Epithelial cell of prostate (primary cell): Measurements from ENCODE around the gene MYRFL.

Experiments
- DNase-seq: peaks from one replicate; pipeline ENCODE4 v3.0.0-alpha.2; 2011; ENCODE audit warnings: low read depth, low spot score
- H3K27ac ChIP-seq: fragments of 450-650 bp; 2 replicates; pipeline ENCODE4 v1.5.1; 2017; ENCODE audit warnings: mild to moderate bottlenecking

MYRFL gene

DNA sequence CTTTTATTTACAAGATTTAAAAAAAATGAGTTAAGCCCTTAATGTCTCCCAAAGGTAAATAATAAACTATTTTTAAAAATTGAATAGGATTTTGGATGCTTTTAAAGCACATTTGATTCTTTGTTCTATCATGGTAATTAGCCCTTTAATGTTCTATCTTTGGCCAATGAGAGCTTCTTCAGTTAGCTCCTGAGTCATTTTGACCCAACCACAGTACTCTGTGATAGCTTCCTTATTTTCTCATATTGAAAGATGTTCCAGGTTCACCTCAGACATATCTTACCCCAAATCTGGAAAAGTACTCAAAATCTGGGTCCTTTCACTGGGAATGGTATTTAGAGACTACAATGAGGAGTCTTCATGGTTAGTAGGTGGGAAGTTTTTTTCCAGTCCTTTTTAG lies 98.0 kb downstream of the MYRFL start:
- no peak overlapping the region for H3K27ac ChIP-seq
- no peak for DNase-seq

DNA sequence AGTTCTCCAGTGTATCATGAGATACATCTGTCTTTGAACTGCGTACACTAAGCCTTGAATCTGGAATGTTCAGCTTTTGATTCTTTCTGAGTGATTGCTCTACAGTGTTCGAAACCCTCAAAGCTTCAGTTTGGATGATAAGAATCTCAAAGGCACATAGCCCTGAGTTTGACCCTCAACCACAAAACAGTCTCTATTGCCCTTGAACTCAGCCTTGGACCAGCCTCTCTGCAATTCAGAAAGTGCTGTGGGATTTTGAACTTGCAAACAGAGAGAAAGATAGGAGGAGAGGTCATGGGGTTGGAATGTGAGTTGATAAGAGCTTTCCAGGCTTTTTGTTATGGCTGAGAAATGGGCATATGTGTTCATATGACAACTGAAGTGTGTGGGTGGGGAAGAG lies 100.3 kb downstream of the MYRFL start:
- no peak for DNase-seq
- no peak overlapping the region for H3K27ac ChIP-seq

DNA sequence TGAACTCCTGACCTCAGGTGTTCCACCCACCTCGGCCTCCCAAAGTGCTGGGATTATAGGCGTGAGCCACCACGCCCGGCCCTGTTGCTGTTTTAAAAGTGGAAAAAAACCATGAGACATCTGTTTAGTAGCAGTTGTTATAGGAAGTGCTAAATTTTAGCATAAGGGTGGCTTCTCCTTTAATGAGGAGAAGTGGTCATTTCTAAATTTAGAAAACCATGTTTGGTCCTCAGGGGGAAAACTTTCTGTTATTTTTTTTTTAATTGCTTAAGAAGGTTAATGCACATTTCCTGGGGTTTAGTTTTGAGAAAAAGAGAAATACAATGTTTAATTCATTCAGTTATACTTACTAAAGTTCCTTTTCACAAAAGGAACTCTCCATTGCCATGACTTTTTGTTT lies 102.1 kb downstream of the MYRFL start:
- no peak for DNase-seq
- no peak overlapping the region for H3K27ac ChIP-seq

DNA sequence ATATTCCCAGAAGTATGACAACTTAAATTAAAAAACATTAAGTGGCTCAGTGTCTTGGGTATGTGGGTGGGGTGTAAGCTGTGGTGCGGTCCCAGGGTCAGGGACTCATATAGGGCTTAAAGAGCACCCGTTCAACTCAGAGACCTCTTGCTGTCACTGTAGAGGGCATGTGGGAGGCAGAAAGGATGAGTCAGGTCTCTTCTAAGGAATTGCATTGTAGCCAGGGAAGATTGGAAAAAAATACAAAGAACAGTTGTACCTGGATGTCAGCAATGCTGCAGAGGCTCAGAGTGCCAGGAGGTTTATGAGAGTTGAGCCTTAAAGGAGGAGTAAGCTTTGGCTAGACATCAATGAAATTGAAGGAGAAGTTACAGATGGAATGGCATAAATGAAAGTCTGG lies 104.1 kb downstream of the MYRFL start:
- H3K27ac ChIP-seq, result no peak overlapping the region
- no peak for DNase-seq

DNA sequence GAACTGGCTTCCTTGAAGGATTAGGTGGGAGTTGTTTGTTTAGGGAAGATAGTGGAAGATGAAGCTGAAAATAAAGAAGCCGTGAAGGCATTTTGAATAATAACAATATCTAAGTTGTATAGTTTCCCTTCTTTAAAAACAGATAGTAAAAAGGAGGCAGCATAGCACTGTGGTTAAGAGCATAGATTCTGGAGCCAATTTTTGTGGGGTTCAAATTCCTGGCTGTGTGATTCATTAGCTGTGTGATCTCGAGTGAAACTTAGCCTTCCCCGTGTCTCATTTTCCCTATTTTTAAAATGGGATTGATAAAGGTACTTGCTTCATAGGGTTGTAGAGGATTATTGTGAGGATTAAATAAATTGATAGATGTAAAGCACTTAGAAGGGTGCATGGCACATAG lies 104.5 kb downstream of the MYRFL start:
- H3K27ac ChIP-seq, result no peak overlapping the region
- DNase-seq, result no peak

DNA sequence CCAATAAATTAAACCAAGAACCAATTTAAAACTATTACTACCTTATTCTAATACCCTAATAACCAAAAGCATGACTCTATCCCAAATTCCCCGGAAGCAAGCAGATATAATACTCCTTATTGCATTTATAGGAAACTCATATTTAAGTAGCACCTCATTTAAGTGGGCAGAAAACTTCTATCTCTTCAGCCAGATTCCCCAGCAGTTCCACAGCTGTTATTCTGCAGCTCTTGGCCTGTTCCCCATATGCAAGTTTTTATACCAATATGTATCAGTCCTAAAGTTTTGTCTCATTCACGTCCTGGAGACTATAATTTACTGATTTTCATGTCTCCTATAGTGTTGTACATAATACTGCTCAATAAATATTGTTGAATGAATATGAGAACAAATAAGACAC lies 106.5 kb downstream of the MYRFL start:
- no peak overlapping the region for H3K27ac ChIP-seq
- no peak for DNase-seq

DNA sequence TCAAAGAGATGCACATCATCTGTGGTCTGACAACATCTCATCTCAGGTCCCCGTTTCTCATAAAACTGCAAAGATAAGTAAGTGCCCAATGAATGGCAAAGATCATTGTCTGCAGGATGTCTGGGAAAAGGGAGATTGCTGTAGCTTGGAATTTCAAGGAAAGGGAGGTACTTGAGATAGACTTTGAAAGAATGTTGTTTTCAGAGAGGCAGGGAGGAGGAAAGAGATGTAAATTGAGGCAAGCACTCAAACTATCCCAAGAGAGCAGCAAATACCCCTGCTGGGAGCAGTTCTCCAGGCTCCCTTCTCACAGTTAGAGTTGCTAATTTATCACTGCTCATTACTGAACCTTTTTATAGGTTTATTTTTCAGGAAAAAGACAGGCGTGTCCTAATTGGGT lies 107.1 kb downstream of the MYRFL start:
- no peak for DNase-seq
- H3K27ac ChIP-seq, result no peak overlapping the region

DNA sequence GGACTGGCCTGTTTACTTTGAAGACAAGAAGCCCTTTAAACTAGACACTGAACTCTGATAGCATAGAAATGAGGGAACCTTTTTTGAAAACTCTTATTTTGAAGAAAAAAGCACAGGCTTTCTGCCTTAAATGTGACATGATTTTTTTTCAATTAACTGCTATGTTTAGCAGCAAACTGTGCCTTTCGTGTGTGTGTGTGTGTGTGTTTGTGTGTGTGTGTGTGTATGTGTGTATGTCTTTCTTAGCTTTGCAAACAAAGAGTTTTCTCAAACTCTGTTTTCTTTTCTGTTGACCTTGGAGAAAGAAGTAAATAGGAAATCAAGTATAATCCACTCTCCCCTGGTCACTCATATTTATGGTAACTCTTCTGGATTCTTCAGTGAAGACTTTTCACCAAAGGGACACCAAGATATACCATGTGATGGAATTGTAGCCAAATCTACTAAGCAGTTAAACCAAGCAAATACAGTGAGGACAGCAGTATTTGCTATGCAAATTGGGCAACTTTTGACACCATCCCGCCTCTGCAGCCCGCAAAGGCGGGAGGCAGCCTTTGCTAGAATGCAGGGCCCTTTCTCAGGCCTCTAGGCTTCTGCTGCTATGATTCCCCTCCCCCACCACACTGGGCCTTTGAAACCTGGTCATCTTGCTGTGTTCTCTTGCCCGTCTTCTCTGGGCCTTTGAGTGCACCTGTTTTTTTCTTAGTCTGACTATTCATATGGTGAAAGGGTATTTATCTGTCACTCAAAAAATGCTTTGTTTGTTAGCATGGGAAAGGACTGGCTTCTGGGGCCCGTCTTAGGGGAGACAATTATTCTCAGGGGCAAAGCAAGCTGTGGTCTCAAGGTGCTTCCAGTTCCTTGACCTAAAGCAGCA lies 107.9 kb downstream of the MYRFL start:
- no peak for DNase-seq
- no peak overlapping the region for H3K27ac ChIP-seq

DNA sequence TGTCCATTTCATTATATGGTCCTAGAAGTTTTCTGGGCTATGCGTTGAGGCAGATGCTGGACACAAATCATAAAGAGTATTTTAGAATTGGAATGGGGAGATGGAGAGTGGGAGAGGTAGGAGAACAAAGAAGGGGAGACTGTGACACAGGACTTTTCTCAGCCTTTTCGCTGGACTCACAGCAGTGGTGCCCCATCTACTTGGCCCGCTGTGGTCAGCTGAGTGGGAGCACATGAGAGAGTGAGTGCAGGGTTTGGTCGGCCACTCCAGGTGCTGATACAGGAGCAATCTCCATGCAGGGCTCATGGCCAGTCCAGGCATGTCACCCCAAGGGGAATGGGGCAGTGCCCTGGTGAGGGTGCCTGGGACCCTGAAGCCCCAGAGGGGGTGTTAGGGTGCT lies 109.0 kb downstream of the MYRFL start:
- no peak for DNase-seq
- no peak overlapping the region for H3K27ac ChIP-seq

DNA sequence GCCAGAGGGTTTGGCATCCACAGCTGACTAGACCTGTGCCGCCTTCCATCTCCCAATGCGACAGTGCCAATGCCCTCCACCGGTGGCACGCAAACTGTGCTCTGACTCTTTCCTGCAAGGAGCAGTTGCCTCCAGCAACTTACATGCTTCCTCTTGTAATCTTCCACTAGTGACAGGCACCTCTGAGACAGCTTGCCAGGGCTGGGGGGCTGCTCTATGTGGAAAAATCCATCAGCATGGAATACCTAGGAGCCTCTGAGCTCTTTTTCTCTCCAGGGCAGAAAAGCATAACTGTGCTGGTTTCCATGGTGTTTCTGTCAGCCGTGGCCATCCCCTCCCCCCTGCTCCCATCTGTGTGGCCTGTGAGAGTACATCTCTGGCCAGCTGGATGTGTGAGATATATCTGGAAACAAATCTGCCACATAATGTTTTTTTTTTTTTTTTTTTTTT lies 110.6 kb downstream of the MYRFL start:
- H3K27ac ChIP-seq, result peak overlapping the region; percentile 12
- no peak for DNase-seq

DNA sequence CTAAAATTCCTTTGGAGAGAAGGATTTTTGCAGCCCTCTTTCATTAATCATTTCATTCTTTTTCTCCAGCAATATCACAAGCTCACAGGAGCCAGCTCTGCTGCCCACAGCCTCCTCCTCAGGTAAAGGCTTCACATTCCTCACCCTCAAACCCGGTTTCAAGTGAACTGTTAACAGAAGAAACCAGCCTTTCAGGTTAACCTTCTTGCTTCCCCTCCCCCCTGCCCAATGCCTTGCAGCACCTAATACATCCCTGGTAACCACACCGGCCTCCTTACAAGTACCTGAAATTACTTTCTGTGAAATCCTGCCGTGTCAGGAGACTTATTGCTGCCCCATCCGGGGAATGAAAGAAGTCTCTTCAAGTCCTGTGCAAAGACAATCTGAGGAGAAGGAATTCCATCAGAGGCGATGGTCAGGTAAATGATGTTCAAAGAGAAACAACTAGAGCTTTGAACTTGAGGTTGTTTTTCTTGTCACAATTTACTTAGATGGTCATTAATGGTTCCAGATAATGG lies 111.2 kb downstream of the MYRFL start:
- DNase-seq, result no peak
- peak overlapping the region; percentile 12 for H3K27ac ChIP-seq

DNA sequence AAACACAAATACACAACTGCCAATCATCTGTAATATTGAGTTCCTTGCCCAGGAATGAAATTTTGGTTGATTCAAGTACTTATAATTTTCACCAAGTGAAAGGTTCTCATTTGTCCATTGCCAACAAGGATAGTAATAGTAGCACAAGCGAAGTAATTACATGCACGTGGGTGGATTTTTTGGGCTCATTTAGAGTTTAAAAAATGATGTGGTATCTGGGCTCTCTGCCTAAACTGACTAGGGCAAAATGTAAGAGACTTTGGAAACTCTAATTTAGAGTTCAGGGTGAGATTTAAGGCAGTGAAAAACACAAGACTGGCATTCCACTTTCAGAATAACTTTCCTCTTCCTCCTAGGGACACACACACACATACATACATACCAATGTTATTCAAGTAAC lies 111.7 kb downstream of the MYRFL start:
- no peak overlapping the region for H3K27ac ChIP-seq
- DNase-seq, result no peak

DNA sequence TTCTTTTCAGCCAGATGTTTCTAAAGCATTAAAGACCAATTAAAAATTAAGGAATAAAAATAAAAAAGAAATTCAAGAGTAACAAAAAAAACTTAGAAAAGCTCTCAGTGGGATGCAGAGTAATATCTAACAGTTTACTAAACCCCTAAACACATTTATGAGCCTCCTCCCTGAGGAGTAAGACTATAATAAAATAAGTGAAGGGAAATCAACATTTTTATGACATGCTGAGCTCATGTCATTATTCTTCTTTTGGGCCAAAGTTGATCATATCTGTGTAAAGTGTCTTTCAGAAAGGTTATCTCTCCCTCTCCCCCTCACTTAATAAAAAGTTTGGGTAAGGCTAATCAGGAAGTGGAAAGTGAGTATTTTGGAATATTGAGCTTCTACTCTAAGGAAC lies 122.1 kb downstream of the MYRFL start:
- H3K27ac ChIP-seq, result no peak overlapping the region
- DNase-seq, result no peak

DNA sequence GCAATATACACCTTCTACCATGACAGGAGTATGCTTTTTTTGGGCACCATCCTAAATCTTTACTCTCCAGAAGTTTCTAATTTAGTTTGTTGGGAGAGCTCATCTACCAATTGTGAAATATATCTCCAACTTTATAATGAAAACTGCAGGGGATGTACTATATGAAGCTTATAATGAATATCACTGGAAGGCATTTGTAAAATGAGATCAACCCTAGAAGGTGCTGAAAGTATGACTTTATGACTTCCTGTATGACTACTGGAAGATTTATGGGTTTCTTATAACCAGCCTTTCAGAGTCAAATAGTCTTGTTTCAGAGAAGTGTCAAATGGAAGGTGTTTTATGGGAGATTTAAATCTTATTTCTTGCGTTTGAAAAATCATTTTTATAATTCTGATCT lies 122.9 kb downstream of the MYRFL start:
- H3K27ac ChIP-seq, result no peak overlapping the region
- no peak for DNase-seq

DNA sequence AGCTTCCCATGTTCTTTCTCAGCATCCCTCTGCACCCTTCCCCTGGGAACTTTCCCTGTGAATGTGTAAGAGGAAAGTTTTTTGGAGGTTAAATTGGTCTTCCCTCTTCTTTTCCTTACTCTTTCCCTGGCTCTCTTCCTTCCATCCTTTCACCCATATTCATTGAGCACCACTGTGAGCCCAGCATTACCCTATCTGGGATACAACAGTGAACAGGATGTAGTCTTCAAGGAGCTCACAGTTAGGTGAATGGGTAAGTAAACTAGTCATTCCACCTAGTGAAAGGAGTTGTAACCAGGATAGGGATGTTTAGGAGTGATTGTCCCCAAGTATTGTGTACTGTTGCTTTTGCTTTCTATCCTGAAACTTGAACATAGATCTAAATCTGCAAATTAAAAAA lies 123.8 kb downstream of the MYRFL start:
- no peak overlapping the region for H3K27ac ChIP-seq
- no peak for DNase-seq

DNA sequence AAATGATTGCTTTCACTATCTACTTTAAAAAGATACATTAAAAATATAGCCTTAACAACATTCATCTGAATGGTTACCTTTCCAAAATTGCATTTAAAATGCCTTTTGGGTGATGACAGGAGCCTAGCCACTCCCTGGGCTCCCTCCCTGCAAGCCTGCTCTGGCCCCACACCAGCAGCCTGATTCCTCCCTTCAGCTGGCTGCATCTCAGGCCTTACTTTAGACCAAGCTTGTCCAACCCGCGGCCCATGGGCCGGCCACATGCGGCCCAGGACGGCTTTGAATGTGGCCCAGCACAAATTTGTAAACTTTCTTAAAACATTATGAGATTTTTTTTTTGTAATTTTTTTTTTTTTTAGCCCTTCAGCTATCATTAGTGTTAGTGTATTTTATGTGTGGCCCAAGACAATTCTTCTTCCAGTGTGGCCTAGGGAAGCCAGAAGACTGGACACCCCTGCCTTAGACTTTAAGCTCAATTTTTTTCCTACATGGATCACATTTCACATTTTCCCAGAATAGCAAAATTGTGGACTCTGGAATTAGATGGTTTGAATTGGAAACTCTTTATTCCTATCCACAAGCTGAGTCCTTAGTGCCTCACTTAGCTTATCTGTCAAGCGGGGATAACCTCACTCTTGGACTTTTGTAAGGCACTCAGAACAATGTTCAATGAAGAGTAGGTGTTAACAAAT lies 124.4 kb downstream of the MYRFL start:
- DNase-seq, result no peak
- no peak overlapping the region for H3K27ac ChIP-seq

DNA sequence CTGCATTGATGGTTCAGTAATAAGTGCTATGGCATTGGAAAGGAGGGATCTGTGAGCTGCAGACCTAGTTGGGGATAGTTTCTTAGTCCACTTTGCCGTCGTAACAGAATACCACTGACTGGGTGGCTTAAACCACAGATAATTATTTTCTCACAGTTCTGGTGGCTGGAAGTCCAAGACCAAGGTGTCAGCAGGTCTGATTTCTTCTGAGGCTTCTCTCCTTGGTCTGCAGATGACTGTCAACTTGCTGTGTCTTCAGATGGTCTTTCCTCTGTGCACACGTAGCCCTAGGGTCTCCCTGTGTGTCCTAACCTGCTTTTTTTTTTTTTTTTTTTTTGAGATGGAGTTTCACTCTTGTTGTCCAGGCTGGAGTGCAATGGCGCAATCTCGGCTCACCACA lies 126.1 kb downstream of the MYRFL start:
- no peak overlapping the region for H3K27ac ChIP-seq
- DNase-seq, result no peak

DNA sequence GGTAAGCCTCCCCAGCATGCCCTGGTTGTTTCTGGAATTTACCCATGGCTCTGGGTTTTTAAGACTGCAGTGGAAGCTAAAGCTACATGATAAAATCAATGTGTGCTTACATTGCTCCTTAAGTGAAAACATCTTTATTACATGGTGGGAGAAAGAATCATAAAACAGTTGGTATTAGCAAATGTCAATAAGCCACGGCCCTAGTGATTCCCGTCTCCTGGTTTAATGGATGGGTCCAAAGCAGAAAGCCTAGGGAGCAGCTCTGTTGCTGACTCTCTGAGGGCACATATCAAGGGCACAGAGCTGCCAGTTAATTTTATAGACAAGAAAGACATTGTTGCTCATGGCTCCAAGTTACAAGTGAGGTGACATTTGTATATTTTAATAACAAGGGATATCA lies 127.9 kb downstream of the MYRFL start:
- no peak for DNase-seq
- no peak overlapping the region for H3K27ac ChIP-seq

DNA sequence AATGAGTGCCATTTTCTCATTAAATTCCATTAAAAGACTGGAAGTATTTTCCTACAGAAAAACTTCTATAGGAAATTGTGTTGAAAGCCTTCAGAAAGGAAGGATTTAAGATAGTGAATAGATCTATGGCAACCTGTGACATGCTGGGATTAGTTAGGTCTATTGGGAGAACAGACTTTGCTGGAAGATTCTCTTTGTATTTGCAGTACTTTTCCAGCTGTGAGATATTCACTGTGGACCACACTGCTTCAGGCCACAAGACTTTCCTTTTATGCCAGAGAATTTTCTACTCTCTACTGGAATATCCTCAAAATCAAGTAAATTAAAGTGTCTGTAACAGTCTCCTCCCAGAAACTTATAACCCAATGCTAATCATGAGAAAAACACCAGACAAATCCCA lies 136.2 kb downstream of the MYRFL start:
- H3K27ac ChIP-seq, result no peak overlapping the region
- no peak for DNase-seq

DNA sequence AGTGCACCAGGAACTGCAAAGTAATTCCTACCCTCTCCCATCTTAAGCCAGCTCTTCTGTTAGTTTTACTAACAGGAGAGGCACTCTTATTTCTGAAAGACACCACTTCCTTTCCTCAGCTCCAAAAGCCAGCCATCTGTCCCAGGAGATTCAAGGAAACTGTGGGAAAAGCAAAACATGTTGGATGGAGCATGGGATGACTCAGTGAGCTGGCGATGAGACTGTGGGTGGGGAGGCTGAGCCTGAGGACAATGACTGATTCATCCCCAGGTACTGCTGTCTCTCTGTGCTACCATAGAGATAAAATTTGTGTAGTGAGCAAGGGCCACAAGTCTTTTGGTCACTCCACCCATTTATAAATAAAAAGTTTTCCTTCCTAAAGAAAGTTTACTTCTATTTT lies 141.4 kb downstream of the MYRFL start:
- H3K27ac ChIP-seq, result peak overlapping the region; percentile 98
- DNase-seq, result peak; percentile 92

DNA sequence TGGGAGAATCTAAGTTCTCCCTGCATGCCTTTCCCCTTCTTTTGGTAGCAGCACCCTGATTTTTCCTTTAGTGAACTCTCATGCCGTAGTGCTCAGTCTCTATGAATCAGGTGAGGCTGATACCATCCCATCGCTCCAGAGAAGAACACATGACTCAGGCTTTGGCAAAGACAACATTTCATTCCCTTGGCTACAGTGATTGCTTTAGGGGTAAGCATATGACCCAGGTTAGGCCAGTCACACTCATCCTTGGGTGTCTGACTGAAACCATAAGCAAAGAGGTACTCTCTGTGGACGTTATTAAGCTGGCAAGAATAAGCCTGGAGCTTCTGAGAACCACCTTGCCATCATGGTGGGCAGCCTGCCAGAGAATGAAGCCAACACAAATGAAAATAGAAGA lies 141.8 kb downstream of the MYRFL start:
- H3K27ac ChIP-seq, result peak overlapping the region; percentile 98
- DNase-seq, result peak; percentile 98

DNA sequence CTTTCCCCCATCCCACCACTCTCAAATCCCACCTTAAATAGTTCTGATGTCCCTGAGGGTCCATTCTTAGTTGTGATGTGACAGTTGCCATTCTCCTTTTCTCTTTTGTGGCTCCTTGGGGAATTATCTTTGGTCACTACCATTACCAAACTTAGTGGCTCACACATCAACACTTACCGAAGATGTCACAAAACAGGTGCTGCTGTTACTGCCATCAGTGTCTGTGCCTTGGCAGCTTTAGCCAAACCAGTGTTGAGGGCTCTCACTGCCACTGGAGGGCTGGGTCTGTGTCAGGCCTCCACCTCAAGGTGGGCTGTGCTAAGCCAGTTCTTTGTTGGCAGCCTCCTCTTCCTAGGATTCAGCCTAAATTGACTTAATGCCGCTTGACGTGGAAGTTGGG lies 144.0 kb downstream of the MYRFL start:
- no peak for DNase-seq
- H3K27ac ChIP-seq, result no peak overlapping the region
